HG03439 (cell line): Measurements from ENCODE around the gene SLC39A7.
A peak's percentile ranks its signal among the peaks of the same experiment; 100 is the strongest.

ENCODE experiments used
- ATAC-seq: cut with Tn5 transposase; IDR thresholded peaks from one replicate; pipeline ENCODE4 v1.9.1; 2021; ENCODE audit warnings: mild to moderate bottlenecking, moderate library complexity; ENCODE audit not compliant: unreplicated experiment

The SLC39A7 gene, protein sequence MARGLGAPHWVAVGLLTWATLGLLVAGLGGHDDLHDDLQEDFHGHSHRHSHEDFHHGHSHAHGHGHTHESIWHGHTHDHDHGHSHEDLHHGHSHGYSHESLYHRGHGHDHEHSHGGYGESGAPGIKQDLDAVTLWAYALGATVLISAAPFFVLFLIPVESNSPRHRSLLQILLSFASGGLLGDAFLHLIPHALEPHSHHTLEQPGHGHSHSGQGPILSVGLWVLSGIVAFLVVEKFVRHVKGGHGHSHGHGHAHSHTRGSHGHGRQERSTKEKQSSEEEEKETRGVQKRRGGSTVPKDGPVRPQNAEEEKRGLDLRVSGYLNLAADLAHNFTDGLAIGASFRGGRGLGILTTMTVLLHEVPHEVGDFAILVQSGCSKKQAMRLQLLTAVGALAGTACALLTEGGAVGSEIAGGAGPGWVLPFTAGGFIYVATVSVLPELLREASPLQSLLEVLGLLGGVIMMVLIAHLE

DNA sequence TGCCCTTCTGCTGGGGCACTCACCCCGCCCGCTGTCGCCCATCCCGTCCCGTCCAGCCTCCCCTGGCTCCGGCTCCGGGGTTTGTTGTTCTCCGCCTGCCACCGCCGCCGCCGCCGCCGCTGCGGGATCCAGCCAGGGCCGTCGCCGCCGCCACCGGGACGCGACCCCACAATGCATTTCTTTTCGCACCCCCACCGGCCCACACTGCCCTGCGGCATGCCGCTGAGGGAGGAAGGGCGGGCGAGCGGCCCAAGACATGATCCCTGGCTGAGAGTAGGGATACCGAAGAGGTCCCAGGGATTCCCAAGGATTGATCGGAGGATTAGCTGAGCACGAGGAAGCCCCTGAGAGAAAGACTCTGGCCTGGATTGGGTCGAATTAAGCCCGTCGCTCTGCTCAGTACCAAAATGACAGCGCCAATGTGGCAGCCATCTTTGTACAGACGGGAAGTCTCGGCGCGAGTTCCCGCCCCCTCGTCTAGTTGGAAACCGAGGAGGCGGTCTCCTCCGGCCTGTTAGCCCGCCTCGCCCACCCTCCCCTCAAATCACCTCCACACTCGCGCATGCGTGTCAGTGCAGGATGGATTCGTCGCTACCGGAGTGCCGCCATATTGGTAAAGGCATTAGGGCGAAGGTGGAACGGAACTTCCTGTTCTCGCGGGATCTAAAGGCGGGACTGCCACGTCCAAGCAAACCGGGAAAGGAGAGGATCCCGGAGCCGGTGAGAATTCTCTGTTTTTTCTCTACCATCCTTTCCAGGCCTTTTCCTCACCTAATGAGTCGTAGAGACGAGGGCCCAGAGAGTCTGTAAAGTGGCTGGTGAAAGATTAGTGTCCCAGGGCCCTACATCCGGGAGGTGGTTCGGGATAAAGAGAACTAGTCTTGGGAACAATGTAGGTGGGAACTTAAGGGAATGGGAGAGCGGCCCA lies at the start of gene SLC39A7, which contains the start of gene RXRB:
TSS of gene SLC39A7 (plus strand) at position 649 of the 928 bp plus-strand sequence. CDS start 379 bp downstream, outside the sequence.
TSS of gene RXRB (minus strand) at position 447 of the 928 bp plus-strand sequence. CDS start at position 258, 189 bp downstream.
- ATAC-seq = peak; percentile 48

DNA sequence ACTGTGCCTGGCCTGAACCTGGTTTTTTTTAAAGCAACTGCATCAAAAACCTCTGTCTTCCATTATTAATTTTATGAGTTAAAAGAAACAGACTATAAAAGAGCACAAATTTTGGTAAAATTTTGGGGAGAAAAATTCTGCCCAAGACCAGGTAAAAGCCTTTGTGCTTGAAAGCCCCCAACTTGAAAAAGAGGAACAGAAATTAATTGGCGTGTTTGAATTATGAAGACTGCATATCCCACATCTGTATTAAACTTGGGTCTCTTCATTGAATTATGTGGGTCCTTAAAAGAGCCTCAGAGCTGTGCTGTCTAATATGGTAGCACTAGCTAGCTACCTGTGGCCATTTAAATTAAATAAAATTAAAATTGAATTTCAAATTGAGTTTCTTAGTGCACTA lies 49.6 kb upstream of the SLC39A7 start:
- no peak for ATAC-seq

DNA sequence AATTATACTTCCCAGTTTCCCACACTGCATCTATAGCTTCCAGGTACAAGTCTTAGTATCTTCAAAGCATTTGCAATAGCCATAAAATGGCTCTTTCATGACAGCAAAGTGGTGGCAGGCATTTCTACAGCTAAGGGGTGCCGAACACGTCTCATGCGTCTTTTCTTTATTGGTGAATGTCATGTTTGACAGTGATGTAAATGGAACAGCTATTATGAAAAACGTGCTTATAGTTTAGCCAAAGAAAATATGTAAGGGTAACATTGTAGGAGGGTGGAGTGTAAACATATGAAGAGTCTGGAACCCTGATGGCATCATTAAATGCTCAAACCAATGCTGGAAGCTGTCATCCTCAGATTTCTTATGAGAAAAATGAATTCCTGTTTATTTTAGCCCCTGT lies 46.3 kb upstream of the SLC39A7 start:
- ATAC-seq = no peak

DNA sequence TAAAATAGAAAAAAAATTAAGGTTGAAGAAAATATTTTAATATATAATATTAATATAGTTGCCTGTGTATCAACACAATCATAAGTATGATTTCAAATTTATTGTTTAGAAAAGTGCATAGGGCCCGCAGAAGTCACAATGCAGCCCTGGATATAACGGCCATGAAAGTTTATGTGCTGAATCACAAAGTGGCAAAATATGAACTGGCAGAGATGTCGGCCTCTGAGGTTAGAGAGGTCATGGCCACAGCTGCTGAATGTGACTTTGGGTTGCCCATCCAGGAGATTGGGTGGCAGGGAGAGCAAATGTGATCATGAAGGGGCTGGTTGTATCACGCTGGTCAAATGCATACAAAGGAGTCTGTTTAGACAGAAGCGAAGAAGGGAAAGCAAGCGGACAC lies 44.1 kb upstream of the SLC39A7 start:
- no peak for ATAC-seq

DNA sequence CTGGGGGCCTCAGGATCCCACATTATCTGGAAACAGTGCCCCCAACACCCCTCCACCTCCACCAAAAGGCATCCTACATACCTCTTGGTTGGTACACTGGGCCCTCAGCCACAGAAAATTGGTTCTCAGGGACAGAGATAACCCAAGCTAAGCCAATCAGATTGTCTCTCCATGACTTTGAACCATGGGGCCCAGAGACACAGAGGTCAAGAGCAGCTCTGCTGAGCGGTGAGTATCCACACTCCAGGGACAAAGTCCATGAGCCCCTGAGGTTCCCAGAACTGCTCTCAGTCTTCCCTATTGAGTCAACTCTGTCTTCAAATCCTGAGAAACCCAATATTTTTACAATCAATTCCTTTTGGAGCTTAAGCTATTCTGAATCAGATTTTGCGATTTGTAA lies 43.7 kb upstream of the SLC39A7 start:
- ATAC-seq = no peak

DNA sequence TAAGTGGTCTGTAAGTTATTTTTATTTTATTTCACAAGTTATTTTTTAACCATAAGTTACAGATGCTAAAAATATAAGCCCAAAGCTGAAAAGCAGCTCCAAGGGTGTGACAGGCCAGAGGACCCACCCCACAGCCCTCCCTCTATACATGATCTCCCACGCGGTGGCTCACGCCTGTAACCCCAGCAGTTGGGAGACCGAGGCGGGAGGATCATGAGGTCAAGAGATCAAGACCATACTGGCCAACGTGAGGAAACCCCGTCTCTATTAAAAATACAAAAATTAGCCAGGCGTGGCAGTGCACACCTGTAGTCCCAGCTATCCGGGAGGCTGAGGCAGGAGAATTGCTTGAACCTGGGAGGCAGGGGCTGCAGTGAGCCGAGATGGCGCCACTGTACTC lies 40.6 kb upstream of the SLC39A7 start:
- no peak for ATAC-seq

DNA sequence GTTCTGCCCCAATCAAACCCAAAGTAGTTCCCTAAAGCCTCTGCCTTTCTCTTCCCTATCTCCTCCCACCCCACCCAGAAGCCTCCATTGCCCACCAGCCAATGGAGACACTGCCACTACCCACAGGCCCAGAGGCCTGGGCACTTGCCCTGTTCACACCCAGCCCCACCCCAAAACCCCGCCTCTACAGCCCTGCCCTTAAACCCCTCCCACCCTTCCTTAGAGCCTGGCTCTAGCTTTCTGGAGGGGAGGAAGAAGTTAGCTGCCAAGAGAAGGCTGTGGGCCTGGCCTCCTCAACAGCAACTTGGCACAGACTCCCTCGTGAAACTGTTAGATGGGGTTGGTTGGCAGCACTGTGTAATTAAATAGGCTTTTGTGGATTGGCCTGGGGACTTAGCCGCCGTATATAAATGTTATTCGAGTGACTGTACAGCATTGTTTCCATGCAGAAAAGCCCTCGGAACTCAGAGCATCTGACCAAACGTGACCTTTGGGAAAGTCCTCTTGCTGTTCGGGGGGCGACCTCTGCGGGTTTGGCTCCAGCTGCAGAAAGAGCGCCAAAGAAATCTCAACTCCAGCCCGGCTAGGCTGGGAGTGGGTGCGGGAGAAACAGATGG lies 39.8 kb upstream of the SLC39A7 start:
- no peak for ATAC-seq

DNA sequence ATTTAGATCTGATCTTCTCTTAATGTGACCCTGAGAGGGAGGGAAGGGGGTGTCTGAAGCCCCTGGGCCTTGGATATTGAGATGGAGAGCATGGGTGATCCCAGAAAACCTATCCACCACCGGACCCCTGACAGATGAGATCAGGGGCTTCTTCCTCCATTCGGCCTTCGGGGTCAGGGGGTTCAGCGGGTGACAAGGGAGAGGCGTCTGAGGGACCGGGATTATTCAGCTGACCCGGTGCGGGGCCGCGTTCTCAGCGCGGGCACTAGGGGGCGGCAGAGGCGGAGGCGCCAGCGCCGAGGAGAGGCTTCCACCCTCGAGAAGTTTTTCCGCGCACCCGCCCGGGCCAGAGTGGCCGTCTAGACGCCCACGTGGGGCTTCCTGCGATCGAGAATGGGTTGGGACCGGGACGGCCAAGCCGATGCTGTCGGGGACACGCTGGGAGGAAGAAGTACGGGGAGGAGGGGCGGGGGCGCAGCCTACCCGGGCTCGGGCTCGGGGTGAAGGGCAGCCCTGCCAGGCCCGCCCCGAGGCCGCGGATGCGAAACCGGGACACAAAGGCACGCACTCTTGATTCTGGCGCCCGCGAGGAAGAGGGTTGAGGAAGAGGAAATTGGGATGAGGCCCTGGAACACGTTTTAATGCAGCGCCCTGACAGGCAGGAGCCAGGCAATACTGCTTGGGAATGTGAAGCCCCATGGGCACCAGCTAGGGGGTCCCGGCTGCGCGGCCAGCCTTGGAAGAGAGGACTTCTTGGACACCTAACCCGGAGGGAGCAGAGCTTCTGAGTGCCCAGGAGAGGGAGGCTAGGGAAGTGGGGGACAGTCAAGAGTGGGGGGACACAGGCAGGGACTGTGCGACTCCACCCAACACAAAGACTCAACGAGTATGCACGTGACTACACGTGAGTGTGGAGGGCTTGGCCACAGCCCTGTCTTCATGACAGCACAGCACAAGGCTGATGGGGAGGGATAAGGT lies 39.0 kb upstream of the SLC39A7 start:
- ATAC-seq = peak; percentile 85

DNA sequence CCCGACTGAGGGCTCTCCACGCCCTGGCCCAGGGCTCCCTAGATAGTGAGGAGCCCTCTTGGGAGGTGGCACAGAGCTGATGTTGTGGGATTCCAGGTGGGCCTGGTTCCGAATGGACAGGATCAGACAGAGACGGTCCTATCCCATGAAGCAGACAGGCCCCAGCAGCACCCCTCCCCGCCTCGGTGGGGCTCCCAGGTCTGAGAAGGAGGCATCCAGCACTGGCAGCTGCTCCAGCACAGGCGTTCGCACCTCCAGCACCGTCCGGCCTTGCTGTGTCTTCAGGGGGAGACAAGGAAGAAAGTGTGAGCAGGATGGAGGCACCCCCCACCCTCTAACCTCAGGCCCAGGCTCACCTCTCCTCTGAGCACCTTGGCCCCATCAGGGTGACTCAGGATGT lies 37.1 kb upstream of the SLC39A7 start:
- no peak for ATAC-seq

DNA sequence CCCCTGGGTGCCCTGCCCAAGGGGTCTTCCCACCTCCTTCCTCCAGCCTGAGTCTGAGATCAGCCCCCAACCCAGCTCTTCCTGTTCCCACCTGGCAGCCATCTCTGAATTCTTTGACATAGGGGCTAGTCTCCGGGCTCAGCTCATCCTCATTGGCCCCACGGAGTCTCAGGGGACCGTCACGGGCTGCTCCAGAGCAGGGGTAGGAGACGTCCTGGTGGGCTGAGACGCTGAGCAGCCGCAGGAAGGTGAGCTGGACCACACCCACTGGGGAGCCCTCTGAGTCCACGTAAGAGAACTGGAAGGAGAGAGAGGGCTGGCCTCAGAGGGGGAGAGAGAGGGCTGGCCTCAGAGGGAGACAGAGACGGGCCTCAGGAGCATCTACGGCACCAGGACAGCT lies 36.5 kb upstream of the SLC39A7 start:
- no peak for ATAC-seq

DNA sequence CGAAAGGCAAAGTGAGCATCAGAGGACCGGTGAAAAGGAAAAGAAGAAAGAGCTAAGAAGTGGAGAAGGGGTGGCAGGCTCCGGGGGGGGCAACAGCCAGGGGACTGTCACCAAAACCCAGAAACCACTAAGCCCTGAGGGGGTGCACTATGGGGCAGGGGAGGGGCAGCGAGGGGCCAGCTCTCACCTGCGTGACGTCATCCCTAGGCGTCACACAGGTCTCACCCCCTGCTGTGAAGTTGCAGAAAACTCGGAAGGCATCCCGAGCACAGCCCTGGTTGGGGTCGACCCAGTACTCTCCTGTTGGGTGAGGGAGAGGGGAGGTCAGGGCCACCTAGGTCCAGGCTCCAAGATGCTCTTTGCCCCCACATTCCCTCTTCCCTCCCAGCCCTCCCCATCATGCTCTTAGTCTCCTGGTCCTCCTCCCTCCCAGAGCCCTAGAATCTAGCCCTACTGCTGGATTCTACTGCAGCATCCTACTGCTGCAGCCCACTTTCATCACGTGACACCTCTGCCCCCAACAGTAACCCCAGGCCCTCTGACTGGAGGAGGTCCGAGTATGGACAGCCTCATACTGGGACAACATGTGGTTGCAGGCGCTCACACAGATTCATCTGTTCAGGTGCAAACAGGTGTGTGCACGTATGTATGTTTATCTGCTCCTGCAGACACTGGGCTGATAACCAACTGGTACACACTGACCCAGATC lies 35.8 kb upstream of the SLC39A7 start:
- ATAC-seq = no peak

DNA sequence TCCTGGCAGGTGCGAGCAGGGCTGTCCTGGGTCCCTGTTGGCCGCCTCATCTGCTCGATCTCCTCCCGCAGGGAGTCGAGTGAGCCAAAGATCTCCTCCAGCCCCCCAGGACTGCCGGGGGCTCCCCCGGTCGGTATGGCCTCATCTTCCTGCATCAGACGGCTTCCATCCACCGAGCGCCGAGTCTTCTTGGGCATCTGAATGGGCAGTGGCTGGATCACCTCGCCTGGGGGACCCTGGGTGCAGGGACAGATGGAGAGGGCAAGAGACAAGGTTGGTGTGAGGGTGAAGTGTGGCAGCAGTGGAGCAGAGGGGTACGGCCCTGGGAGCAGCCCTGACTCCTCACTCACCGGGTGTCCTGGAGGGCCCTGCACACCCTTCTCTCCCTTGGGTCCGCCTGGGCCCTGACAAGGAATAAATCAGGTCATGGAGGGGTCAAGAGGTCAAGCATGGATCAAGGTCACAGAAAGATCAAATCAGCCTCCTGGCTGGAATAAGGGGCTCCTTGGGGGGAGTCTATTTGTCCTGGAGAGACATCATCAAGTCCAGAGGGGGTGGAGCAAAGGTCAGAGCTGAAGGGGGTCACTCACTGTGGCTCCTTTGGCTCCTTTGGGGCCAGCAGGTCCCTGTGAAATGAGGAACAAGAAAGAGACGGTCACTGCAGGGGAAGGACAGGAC lies 34.9 kb upstream of the SLC39A7 start:
- ATAC-seq = no peak

DNA sequence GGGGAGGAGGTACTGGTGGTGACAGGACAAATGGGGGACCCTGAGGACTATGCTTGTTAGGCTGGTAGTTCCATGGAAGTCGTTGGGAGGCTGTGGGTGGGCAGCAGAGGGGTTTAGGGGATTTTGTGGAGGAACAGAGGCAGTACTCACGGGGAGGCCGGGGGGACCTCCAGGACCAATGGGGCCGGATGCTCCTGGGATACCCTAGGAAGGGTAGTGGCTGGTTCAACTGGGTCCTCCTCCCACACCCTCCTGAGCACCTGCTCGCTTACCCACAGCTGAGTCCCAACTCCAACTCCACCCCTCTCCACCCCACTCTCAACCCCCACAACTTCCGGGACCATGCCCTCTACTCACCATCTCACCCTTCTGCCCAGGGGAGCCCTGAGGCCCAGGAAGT lies 34.3 kb upstream of the SLC39A7 start:
- no peak for ATAC-seq

DNA sequence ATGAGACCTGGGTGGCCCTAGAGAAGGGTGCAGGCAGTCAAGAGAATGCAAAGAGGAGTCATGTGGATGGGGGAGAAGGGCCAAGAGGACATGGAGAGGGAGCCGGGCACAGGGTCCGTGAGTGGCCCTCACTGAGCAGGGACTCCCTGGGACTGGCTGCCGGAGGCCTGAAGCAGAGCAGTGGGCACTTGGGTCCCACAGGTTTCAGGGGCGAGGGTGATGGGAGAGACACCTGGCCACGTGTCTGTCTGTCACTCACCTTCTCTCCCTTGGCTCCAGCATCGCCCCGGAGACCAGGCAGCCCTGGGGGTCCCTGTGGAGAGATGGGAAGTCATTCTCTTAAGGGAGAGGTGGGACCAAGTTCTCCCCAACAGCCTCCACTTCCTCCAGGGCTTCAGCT lies 33.9 kb upstream of the SLC39A7 start:
- no peak for ATAC-seq

DNA sequence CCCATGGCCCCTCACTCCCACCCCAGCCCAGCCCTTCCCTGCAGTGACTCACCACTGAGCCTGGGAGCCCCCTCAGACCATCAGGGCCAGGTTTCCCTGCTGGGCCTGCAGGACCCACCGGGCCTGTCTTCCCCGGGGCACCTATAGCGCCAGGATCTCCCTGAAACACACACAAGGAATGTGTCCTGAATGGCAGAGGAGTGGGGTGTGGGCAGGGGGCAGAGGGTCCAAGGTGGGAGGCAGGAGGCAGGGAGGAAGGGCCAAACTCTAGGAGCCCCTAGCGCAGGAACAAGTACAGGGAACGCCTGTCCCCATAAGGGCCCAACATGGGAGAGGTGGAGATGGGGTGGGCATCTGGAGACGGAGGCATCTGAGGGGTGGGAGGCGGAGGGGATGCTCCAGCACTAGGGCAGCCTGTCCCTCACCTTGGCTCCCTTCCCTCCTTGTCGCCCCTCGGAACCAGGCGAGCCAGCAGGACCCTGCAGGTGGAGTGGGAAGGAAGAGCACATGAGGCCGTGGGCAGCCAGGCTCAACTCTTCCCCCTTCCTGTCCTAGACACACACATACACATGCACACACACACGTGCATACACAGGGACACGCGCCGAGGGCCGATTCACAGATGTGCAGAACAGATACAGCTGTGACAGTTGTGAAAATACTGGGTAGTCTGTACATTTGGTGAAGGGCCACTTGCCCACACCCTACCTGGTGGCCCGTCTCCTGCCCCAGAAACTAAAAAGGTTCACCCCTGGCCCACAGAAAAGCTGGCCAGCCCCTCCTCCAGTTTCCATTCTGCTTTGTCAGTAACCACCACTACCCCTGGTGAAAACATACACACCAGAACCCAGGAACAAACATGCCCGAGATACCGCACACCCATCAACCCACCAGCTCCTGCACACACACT lies 33.0 kb upstream of the SLC39A7 start:
- ATAC-seq = no peak

DNA sequence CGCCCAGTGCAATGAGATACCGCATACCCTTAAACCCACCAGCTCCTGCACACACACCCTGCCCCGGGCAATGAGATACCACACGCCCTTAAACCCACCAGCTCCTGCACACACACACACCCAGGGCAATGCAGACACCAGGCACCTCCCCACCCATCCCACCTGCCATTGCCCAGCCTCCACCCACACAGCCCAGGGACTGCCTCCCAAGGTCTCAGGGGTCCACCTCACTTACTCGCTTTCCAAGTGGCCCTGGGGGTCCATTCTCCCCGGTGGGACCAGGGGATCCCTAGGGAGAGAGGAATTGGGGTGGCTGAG lies 32.4 kb upstream of the SLC39A7 start:
- no peak for ATAC-seq

DNA sequence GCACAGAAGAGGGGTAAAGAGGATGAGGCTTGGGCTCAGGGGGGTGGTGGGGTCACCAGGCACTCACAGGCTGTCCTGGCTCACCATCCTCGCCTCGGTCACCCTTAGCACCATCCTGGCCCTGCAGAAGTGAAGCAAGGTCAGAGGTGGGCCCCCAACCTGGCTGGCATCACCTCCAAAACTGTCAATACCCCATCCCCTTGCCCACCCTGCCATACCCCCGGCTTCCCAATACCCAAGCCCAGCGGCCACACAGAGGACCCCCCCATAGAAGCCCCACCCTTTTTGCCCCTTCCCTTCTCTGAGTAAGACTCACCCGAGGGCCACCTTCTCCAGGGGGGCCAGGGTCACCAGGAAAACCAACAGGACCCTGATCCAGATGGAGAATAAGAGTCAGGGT lies 32.0 kb upstream of the SLC39A7 start:
- ATAC-seq = no peak
